ENCODE measurements around the gene TMEM247. TPM values are rescaled to one million over a fixed set of nuclear protein-coding genes. Genes with fewer than 3 reads are reported as not detected.

Gene TMEM247
- total and polyA plus RNA-seq, 2 of the 8 experiments (the other 6 are each of a cell fraction or from before 2014, with no cell fraction given) = not detected

DNA sequence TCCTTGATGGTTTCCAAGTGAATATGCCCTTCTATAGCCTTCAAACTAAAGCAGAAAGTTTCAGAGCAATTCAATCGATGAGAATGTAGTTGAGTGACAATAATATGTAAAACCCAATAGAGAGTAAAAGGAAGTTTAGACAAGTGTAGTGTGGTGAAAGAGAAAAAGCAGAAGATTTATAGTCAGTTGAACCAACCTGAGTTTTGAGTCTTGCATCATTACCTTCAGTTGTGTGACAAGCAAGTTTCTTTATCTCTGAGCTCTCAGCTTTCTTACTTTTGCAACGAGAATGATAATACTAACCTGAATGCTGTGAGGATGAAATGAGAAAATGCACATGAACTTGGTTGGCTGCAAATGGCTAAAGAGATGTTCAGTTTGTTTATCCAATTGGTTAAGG is 40.6 kb upstream of the TMEM247 start (continued):
- TF ChIP-seq RBBP5 (IDR thresholded peaks at IDR 0.05; ENCODE audit: borderline replicate concordance, low read depth, low read length) (no peak), GTF2F1 (IDR thresholded peaks at IDR 0.05; ENCODE audit: borderline replicate concordance, low read depth, low read length) (no peak)

All from H1 (cell line).